SU-DHL-6 (cell line): Measurements from ENCODE around the gene CAPN3.

Experiments
- EZH2phosphoT487 ChIP-seq: fragments of 200-600 bp; sonication (generic), shearing (Covaris generic); conservative IDR thresholded peaks from 2 replicates; pipeline ENCODE4 v1.6.1; 2018; ENCODE audit warnings: mild to moderate bottlenecking, antibody characterized with exemption, low read length, moderate library complexity, mixed read lengths
- TF ChIP-seq, protein P1 (sequence below): fragments of 200-600 bp; sonication (generic); IDR thresholded peaks from one replicate; pipeline ENCODE4 v1.5.1; 2017; ENCODE audit warnings: antibody characterized with exemption, mild to moderate bottlenecking, low read length, moderate library complexity; ENCODE audit not compliant: insufficient read depth, poor library complexity, severe bottlenecking

DNA sequence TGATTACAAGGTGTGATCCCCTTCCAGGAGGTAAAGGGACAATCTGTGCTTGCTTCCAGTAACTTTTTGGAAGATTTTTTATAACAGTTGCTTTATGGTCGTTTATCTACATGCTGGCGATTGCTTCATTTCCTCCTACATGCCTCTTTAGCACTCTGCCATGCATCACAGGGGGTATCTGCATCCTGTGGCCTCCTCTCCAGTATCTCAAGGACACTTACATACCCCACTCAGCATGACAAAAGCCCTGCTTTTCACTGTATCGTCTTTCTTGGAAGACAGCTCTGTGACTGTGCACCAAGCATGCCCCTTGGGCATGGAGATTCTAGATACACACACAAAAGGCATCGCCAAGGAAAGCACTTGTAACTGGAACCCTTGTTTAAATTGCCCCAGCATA is 25.3 kb downstream of the CAPN3 start:
- TF ChIP-seq, protein P1, sequence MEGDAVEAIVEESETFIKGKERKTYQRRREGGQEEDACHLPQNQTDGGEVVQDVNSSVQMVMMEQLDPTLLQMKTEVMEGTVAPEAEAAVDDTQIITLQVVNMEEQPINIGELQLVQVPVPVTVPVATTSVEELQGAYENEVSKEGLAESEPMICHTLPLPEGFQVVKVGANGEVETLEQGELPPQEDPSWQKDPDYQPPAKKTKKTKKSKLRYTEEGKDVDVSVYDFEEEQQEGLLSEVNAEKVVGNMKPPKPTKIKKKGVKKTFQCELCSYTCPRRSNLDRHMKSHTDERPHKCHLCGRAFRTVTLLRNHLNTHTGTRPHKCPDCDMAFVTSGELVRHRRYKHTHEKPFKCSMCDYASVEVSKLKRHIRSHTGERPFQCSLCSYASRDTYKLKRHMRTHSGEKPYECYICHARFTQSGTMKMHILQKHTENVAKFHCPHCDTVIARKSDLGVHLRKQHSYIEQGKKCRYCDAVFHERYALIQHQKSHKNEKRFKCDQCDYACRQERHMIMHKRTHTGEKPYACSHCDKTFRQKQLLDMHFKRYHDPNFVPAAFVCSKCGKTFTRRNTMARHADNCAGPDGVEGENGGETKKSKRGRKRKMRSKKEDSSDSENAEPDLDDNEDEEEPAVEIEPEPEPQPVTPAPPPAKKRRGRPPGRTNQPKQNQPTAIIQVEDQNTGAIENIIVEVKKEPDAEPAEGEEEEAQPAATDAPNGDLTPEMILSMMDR: no peak
- no peak for TF ChIP-seq EZH2phosphoT487
